Activated T-cell treated with anti-CD3 and anti-CD28 coated beads, Interleukin-2, amount 50 U/mL, for 72 hours (primary cell): ENCODE data around the gene VPS51. TPM values are rescaled to one million over a fixed set of nuclear protein-coding genes. Genes with fewer than 3 reads are reported as not detected.

ENCODE experiments used
- ATAC-seq, 2 donors: fragments of 150-1000 bp; cut with Tn5 transposase; replicated peaks in 1 of 2; 2 replicates each; pipeline ENCODE4 v1.10.0; 2021; ENCODE audit warnings: moderate library complexity in 2 of 2, mild to moderate bottlenecking in 1 of 2
- DNase-seq, 2 donors: peaks; one replicate each; pipeline ENCODE4 v3.0.0; 2021 to 2022; ENCODE audit warnings: mixed read lengths in 1 of 2
- H3K27ac Mint-ChIP-seq: one replicate; pipeline ENCODE4 v1.8.0; 2022; ENCODE audit warnings: mild to moderate bottlenecking, moderate library complexity, mixed read lengths
- H3K27me3 Mint-ChIP-seq: one replicate; pipeline ENCODE4 v1.8.0; 2022; ENCODE audit warnings: low read depth, mixed read lengths
- H3K36me3 Mint-ChIP-seq, 2 donors: one replicate each; pipeline ENCODE4 v1.8.0; 2022; ENCODE audit warnings: mixed read lengths in 2 of 2, mild to moderate bottlenecking in 1 of 2; ENCODE audit not compliant: insufficient read depth in 2 of 2
- H3K4me1 Mint-ChIP-seq: one replicate; pipeline ENCODE4 v1.8.0; 2022; ENCODE audit warnings: low read depth, mixed read lengths
- H3K4me3 Mint-ChIP-seq, 2 donors: one replicate each; pipeline ENCODE4 v1.8.0; 2022; ENCODE audit warnings: mild to moderate bottlenecking in 2 of 2, mixed read lengths in 2 of 2, moderate library complexity in 2 of 2
- H3K9me3 Mint-ChIP-seq, 2 donors: one replicate each; pipeline ENCODE4 v1.8.0; 2022; ENCODE audit warnings: mixed read lengths in 2 of 2
- total RNA-seq, 2 donors: library from RNA; stranded (reverse); gene quantifications; one replicate each; pipeline ENCODE4 v1.2.3, GENCODE V29; 2022

VPS51 gene
- 100 to 1,000 TPM; 118 to 119 TPM for total RNA-seq

- DNase-seq (peak; percentile 90), ATAC-seq (peak; percentile 98)
- peaks cover 14% of the 10 kb centered on the region for H3K4me1 Mint-ChIP-seq
- H3K27ac Mint-ChIP-seq = peak within 1 kb of the TSS; percentile 86
- H3K27me3 Mint-ChIP-seq = no peaks in the 10 kb centered on the region
- H3K4me3 Mint-ChIP-seq = peak within 1 kb of the TSS; percentile 86 to 90
- H3K36me3 Mint-ChIP-seq = peaks cover 0 to 5% of the 10 kb centered on the region in 2 donors
- H3K9me3 Mint-ChIP-seq = no peaks in the 10 kb centered on the region
Observed at GRCh38 chr11:65095974-65096806, at the start of gene VPS51. Gene VPS51, plus strand, starts transcription at chr11:65096214. Its CDS starts 37 bp downstream, at chr11:65096251.

GRCh38 chr11:65047581-65048422 lies 48.2 kb upstream of the VPS51 start:
- DNase-seq (peak; percentile 41 to 44), ATAC-seq (peak; percentile 72 to 77)
- H3K36me3 Mint-ChIP-seq = peaks cover 0 to 5% of the 10 kb centered on the region in 2 donors
- H3K27ac Mint-ChIP-seq = peak overlapping the region; percentile 42
- H3K27me3 Mint-ChIP-seq = no peaks in the 10 kb centered on the region
- H3K9me3 Mint-ChIP-seq = no peaks in the 10 kb centered on the region
- H3K4me1 Mint-ChIP-seq = peaks cover 10% of the 10 kb centered on the region
- H3K4me3 Mint-ChIP-seq = peak overlapping the region; percentile 71 to 89

GRCh38 chr11:65051398-65051858 lies 44.6 kb upstream of the VPS51 start:
- H3K36me3 Mint-ChIP-seq = no peaks in the 10 kb centered on the region
- no peaks in the 10 kb centered on the region for H3K27me3 Mint-ChIP-seq
- H3K27ac Mint-ChIP-seq = no peak overlapping the region
- H3K4me3 Mint-ChIP-seq = no peak overlapping the region
- H3K4me1 Mint-ChIP-seq = peaks cover 26% of the 10 kb centered on the region
- DNase-seq = peak in 1 of 2 donors; percentile 13
- H3K9me3 Mint-ChIP-seq = no peaks in the 10 kb centered on the region
- peak in 1 of 2 donors; percentile 46 for ATAC-seq

GRCh38 chr11:65053827-65054508 lies 42.0 kb upstream of the VPS51 start:
- H3K27ac Mint-ChIP-seq = peak overlapping the region; percentile 47
- H3K36me3 Mint-ChIP-seq = no peaks in the 10 kb centered on the region
- peak; percentile 47 to 52 for ATAC-seq
- peak; percentile 25 to 26 for DNase-seq
- H3K4me3 Mint-ChIP-seq = peak overlapping the region; percentile 60 to 77
- H3K4me1 Mint-ChIP-seq = peaks cover 19% of the 10 kb centered on the region
- H3K27me3 Mint-ChIP-seq = no peaks in the 10 kb centered on the region
- no peaks in the 10 kb centered on the region for H3K9me3 Mint-ChIP-seq

GRCh38 chr11:65055538-65055937 lies 40.5 kb upstream of the VPS51 start:
- Mint-ChIP-seq H3K4me1 (peaks cover 20% of the 10 kb centered on the region), H3K9me3 (no peaks in the 10 kb centered on the region), H3K36me3 (no peaks in the 10 kb centered on the region), H3K27ac (no peak overlapping the region), H3K4me3 (no peak overlapping the region), H3K27me3 (no peaks in the 10 kb centered on the region)
- ATAC-seq (no peak), DNase-seq (no peak)

- DNase-seq (no peak), ATAC-seq (no peak)
- no peaks in the 10 kb centered on the region for H3K36me3 Mint-ChIP-seq
- H3K4me1 Mint-ChIP-seq = peaks cover 25% of the 10 kb centered on the region
- H3K9me3 Mint-ChIP-seq = no peaks in the 10 kb centered on the region
- no peak overlapping the region for H3K4me3 Mint-ChIP-seq
- no peaks in the 10 kb centered on the region for H3K27me3 Mint-ChIP-seq
- no peak overlapping the region for H3K27ac Mint-ChIP-seq
Observed at GRCh38 chr11:65056999-65057398, 39.0 kb upstream of the VPS51 start.

- no peaks in the 10 kb centered on the region for H3K27me3 Mint-ChIP-seq
- ATAC-seq = no peak
- H3K4me3 Mint-ChIP-seq = no peak overlapping the region
Observed at GRCh38 chr11:65057526-65057925, 38.5 kb upstream of the VPS51 start.

GRCh38 chr11:65058012-65058411 lies 38.0 kb upstream of the VPS51 start:
- Mint-ChIP-seq H3K27ac (no peak overlapping the region), H3K4me3 (no peak overlapping the region), H3K36me3 (no peaks in the 10 kb centered on the region), H3K4me1 (peaks cover 22% of the 10 kb centered on the region), H3K27me3 (no peaks in the 10 kb centered on the region), H3K9me3 (no peaks in the 10 kb centered on the region)
- ATAC-seq = no peak
- no peak for DNase-seq

More at GRCh38 chr11:65057526-65057925, 38.5 kb upstream of the VPS51 start:
- Mint-ChIP-seq H3K4me1 (peaks cover 25% of the 10 kb centered on the region), H3K27ac (no peak overlapping the region), H3K36me3 (no peaks in the 10 kb centered on the region), H3K9me3 (no peaks in the 10 kb centered on the region)
- no peak for DNase-seq

- DNase-seq = no peak
- H3K4me3 Mint-ChIP-seq = no peak within 1 kb of the TSS
- no peak within 1 kb of the TSS for H3K27ac Mint-ChIP-seq
- H3K9me3 Mint-ChIP-seq = no peaks in the 10 kb centered on the region
- no peaks in the 10 kb centered on the region for H3K27me3 Mint-ChIP-seq
- no peaks in the 10 kb centered on the region for H3K36me3 Mint-ChIP-seq
- peaks cover 16% of the 10 kb centered on the region for H3K4me1 Mint-ChIP-seq
- no peak for ATAC-seq
Observed at GRCh38 chr11:65058419-65059054, 37.5 kb upstream of the VPS51 start, which contains the start of gene NAALADL1. Gene NAALADL1, minus strand, starts transcription at chr11:65058553. Its CDS starts 32 bp downstream, at chr11:65058521.

GRCh38 chr11:65059523-65059922 lies 36.5 kb upstream of the VPS51 start:
- no peak overlapping the region for H3K27ac Mint-ChIP-seq
- H3K4me1 Mint-ChIP-seq = peaks cover 6% of the 10 kb centered on the region
- ATAC-seq (no peak), DNase-seq (no peak)
- H3K36me3 Mint-ChIP-seq = no peaks in the 10 kb centered on the region
- no peaks in the 10 kb centered on the region for H3K9me3 Mint-ChIP-seq
- H3K4me3 Mint-ChIP-seq = no peak overlapping the region
- H3K27me3 Mint-ChIP-seq = no peaks in the 10 kb centered on the region

- no peaks in the 10 kb centered on the region for H3K9me3 Mint-ChIP-seq
- H3K4me1 Mint-ChIP-seq = peaks cover 6% of the 10 kb centered on the region
- no peaks in the 10 kb centered on the region for H3K27me3 Mint-ChIP-seq
- H3K27ac Mint-ChIP-seq = no peak overlapping the region
- H3K36me3 Mint-ChIP-seq = no peaks in the 10 kb centered on the region
- no peak for ATAC-seq
- no peak overlapping the region for H3K4me3 Mint-ChIP-seq
- DNase-seq = no peak
Observed at GRCh38 chr11:65059959-65060824, 35.8 kb upstream of the VPS51 start.
